Fibroblast of the aortic adventitia (primary cell): Measurements from ENCODE around the gene CLMP. TPM values are rescaled to one million over a fixed set of nuclear protein-coding genes. Genes with fewer than 3 reads are reported as not detected.

Experiments used
- DNase-seq: peaks from one replicate; pipeline ENCODE4 v3.0.0-alpha.2; 2010; ENCODE audit warnings: low read depth
- H3K4me3 ChIP-seq: 2 replicates; pipeline ENCODE4 v1.5.1; 2011; ENCODE audit warnings: low read depth, mild to moderate bottlenecking, control low read depth, low read length, moderate library complexity
- CTCF ChIP-seq: IDR thresholded peaks from 2 replicates; pipeline ENCODE4 v1.5.1; 2011; ENCODE audit warnings: mild to moderate bottlenecking, low read length, control low read depth, inconsistent platforms; ENCODE audit not compliant: insufficient read depth
- total RNA-seq: library from RNA; depleted of rRNA; stranded (reverse); fragments of >200 nt; gene quantifications from 2 replicates; pipeline ENCODE4 v1.2.3, GENCODE V29; 2012; ENCODE audit warnings: low replicate concordance

Gene CLMP
- total RNA-seq, 1 donor, result 235 TPM

DNA sequence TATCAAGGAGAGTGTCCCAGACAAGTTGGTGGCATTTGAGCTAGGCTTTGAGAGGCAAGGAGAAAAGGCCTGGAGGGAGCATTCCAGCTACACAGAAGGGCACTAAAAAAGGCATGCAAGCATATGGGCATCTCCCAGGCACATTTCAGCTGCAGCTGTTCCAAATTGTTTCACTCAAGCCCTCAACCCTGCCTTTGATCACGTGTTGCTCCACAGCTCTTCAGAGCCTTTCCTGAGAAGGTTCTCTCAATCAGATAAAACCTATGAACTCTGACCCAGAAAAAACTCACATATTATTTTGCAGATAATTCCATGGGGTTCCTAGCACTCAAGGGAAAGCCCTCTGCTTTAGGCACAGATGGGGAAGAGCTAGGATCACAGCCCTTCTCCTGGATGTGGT lies 108.7 kb downstream of the CLMP start:
- no peak overlapping the region for H3K4me3 ChIP-seq
- TF ChIP-seq CTCF, result no peak
- no peak for DNase-seq

DNA sequence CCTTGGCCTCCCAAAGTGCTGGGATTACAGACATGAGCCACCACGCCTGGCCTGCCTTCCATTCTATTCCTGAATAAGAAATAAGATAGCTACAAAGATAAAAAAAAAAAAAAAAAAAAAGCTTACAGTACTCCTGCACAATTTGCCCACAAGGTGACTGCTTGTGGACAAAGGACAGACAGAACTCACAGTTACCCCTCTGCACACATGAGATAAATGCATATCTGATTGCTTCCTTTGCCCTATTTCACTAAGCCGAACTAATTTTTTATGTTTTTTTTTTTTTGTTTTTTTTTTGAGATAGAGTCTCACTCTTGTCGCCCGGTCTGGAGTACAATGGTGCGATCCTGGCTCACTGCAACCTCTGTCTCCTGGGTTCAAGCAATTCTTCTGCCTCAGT lies 109.6 kb downstream of the CLMP start:
- no peak overlapping the region for H3K4me3 ChIP-seq
- DNase-seq, result no peak
- no peak for TF ChIP-seq CTCF

DNA sequence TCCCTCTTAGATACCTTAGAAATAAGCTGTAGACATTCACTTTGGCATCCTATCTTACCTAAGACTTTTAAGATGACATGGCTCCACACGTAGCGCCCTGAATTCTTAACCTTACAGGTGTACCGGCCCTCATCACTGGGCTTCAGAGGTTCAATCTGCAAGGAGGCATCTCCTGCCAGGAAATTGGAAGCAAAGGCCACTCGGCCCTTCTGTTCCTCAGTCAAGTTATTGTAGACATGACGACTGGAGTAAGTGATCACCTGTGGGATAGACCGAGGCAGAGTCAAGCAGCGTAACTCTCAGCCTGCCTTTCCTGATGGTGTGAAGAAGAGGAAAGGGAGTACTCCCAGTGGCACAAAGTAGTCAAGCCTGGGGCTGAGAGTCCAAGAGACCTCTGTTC lies 110.6 kb downstream of the CLMP start:
- no peak for TF ChIP-seq CTCF
- DNase-seq, result no peak
- no peak overlapping the region for H3K4me3 ChIP-seq

DNA sequence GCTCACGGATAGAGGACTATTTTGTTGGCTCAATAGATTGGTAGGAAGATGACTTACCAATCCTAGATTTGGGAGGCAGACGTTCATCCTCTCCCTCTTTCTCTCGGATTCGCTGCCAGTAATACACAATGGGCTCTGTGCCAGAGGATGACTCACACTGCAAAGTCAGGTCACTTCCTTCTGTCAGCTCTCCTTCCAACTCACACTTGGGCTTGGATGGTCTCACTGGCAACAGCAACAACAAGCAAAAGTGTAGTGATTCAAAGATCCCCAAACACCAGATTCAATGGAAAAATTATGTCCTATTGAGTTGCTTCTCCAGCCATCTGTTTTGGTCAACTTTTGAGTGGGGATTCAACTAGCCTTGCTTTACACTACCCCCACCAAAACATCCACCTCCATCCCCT lies 111.4 kb downstream of the CLMP start:
- no peak overlapping the region for H3K4me3 ChIP-seq
- no peak for TF ChIP-seq CTCF
- DNase-seq, result peak; percentile 97

DNA sequence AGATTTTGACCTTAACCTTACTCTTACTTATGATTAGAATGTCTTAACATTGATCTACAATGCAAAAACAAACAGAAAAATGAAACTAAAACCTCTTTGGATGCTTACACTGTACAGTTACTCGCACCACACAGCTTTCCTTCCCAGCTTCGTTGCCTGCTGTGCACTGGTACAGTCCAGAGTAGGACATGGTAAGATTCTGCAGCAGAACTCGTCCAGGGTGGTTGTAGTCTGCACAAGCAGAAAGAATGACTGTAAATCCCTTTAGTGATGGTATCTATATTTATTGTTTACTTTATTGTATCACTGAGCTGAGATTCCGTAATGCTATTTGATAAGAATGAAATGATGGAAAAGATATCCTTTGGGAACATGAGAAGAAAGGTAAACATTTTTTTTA lies 112.1 kb downstream of the CLMP start:
- no peak for TF ChIP-seq CTCF
- no peak overlapping the region for H3K4me3 ChIP-seq
- no peak for DNase-seq

- DNase-seq, result no peak
- H3K4me3 ChIP-seq, result no peak overlapping the region
- TF ChIP-seq CTCF, result no peak
These were observed 115.0 kb downstream of the CLMP start for GRCh38 chr11:123080015-123080414.

DNA sequence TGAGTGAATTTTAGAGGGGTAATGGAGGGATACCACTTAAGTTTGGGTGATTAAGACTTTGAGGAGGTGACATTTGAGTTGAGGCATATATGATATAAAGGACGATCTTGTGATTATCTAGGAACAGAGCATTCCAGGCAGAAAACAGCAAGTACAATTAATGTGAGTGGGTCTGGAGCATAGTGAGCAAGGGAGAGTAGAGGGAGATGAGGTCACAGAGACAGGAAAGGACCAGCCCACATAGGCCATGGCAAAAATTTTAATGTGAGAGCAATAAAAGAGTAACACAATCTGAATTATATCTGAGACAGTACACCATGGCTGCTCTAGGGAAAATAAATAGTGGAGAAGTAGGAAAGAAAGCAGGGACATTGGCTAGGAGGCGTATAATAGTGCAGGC lies 118.6 kb downstream of the CLMP start:
- TF ChIP-seq CTCF, result no peak
- no peak overlapping the region for H3K4me3 ChIP-seq
- no peak for DNase-seq
